Astrocyte of the spinal cord (primary cell): ENCODE results near the gene MRPL37.

Source experiments
- DNase-seq: peaks from one replicate; pipeline ENCODE4 v3.0.0; 2011; ENCODE audit warnings: low read depth, low spot score
- H3K4me3 ChIP-seq: 2 replicates; pipeline ENCODE4 v1.5.1; 2011; ENCODE audit warnings: low read depth, mild to moderate bottlenecking, low read length, moderate library complexity
- CTCF ChIP-seq: IDR thresholded peaks from 2 replicates; pipeline ENCODE4 v1.5.1; 2012; ENCODE audit warnings: low read depth, mild to moderate bottlenecking, low read length, inconsistent platforms
- in situ Hi-C: cut with HindIII; loops from 2 replicates; pipeline ENCODE4 v1.10.0; 2017; ENCODE audit warnings: low sequenced_read_pairs

Gene MRPL37

GRCh38 chr1:54257346-54257620 lies 57.3 kb downstream of the MRPL37 start:
- in situ Hi-C loops, result no loop called here
- no peak for DNase-seq

GRCh38 chr1:54257876-54258275 lies 57.9 kb downstream of the MRPL37 start:
- in situ Hi-C loops, result no loop called here
- H3K4me3 ChIP-seq, result no peak overlapping the region
- no peak for DNase-seq
- no peak for TF ChIP-seq CTCF

More at GRCh38 chr1:54257346-54257620, 57.3 kb downstream of the MRPL37 start:
- TF ChIP-seq CTCF, result no peak
- H3K4me3 ChIP-seq, result no peak overlapping the region

- no peak for DNase-seq
- TF ChIP-seq CTCF, result no peak
- in situ Hi-C loops, result no loop called here
- no peak overlapping the region for H3K4me3 ChIP-seq
These were observed 59.7 kb downstream of the MRPL37 start for GRCh38 chr1:54259546-54260140.

- in situ Hi-C loops, result no loop called here
- DNase-seq, result no peak
- H3K4me3 ChIP-seq, result no peak overlapping the region
- no peak for TF ChIP-seq CTCF
These were observed 60.8 kb downstream of the MRPL37 start for GRCh38 chr1:54260810-54261209.

- DNase-seq, result no peak
- no peak for TF ChIP-seq CTCF
- no peak overlapping the region for H3K4me3 ChIP-seq
- in situ Hi-C loops, result no loop called here
These were observed 62.3 kb downstream of the MRPL37 start for GRCh38 chr1:54262244-54262643.

GRCh38 chr1:54263601-54264226 lies 63.7 kb downstream of the MRPL37 start:
- DNase-seq, result no peak
- H3K4me3 ChIP-seq, result no peak overlapping the region
- TF ChIP-seq CTCF, result no peak
- in situ Hi-C loops, result no loop called here
